ENCODE data around the gene KLF5.
"Not testable (repeated sequence)": the region's sequence is repeated elsewhere in the genome, so short reads cannot be mapped to it uniquely, and the experiment has no call there.

The KLF5 gene

DNA sequence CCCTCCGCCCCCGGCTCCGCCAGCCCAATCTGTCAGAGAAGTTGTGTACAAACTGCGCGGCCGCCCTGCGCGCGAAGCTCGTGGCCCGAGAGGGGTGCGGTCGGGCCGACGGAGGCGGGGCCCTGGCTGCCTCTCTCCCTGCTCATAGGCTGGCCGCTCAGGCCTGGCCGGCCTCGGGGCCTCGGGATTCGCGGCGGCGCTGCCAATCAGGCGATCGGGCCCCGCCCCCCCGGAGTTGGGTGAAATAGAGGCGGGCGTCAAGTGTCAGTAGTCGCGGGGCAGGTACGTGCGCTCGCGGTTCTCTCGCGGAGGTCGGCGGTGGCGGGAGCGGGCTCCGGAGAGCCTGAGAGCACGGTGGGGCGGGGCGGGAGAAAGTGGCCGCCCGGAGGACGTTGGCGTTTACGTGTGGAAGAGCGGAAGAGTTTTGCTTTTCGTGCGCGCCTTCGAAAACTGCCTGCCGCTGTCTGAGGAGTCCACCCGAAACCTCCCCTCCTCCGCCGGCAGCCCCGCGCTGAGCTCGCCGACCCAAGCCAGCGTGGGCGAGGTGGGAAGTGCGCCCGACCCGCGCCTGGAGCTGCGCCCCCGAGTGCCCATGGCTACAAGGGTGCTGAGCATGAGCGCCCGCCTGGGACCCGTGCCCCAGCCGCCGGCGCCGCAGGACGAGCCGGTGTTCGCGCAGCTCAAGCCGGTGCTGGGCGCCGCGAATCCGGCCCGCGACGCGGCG lies at the start of gene KLF5:
TSS of gene KLF5 (plus strand) at position 270 of the 724 bp plus-strand sequence. CDS start at position 593, 323 bp downstream.
- peak; percentile 45 for DNase-seq

DNA sequence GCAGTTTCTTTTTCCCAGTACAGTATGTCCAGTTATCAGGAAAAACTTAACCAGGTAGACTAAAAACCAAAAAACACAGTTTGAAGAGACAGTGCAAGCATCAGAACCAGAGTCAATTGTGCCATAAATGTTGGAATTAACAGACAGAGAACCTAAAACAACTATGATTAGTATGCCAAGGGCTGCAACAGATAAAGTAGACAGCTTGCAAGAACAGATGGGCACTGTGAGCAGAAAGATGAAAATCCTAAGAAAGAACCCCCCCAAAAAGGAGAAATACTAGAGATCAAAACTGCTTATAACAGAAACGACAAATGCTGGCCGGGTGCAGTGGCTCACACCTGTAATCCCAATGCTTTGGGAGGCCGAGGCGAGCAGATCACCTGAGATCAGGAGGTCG lies 47.1 kb upstream of the KLF5 start:
- no peak for DNase-seq

GRCh38 chr13:73015805-73016204 lies 43.0 kb upstream of the KLF5 start:
- DNase-seq = no peak

DNA sequence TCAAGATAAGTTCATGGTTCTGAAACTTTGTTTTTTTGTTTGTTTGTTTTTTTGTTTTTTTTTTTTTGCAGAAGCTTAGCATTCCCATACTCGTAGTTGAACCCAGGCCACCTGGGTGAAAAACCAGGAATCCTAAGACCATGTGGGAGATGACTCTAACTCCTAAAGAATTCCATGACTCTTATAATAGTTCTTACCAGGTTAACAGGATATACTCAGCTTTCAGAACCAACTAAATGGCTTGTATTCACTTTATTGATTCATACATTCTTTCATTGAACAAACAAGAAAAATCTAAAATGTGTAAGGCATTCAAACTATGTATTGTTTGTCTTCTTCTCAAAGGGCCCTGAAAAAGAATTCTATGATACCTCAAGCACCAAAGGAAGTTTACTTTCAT lies 40.5 kb upstream of the KLF5 start:
- DNase-seq = no peak

- no peak for DNase-seq
These were observed 33.4 kb upstream of the KLF5 start for GRCh38 chr13:73025217-73026012.

GRCh38 chr13:73034901-73035300 lies 23.9 kb upstream of the KLF5 start:
- DNase-seq = no peak

- DNase-seq = no peak
These were observed 23.1 kb upstream of the KLF5 start for GRCh38 chr13:73035660-73036059.

DNA sequence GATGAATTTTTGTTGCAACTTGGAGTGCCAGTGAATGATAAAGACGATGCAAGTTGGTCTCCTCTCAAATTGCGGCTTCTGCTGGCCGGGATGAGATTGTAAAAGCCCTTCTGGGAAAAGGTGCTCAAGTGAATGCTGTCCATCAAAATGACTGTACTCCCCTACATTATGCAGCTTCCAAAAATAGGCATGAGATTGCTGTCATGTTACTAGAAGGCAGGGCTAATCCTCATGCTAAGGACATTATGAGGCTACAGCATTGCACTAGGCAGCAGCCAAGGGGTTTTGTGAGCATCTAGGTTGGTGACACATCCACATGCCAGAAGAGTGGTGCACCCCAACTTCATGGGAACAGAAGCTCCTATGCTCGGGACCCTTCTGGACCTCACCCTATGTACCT lies 22.2 kb upstream of the KLF5 start:
- no peak for DNase-seq

DNA sequence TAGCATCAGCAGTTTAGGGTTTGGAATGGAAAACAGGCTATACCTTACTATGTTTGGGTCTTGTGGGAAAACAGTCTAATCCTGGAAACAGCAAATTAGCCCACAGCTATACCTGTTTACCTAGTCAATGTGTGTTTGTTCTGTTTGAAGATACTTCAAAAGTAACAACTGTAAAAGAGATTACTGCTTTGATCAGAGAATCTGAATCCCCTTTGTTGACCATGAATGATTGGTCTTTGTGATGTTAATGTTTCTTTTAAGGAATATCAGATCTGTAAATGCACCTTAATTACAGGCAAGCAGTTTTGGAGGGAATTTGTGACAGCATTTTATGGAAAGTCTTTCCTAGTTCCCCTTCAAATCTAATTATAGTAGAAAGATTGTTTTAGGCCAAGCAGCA lies 20.7 kb upstream of the KLF5 start:
- no peak for DNase-seq

GRCh38 chr13:73039201-73040108 lies 19.4 kb upstream of the KLF5 start:
- DNase-seq = no peak

DNA sequence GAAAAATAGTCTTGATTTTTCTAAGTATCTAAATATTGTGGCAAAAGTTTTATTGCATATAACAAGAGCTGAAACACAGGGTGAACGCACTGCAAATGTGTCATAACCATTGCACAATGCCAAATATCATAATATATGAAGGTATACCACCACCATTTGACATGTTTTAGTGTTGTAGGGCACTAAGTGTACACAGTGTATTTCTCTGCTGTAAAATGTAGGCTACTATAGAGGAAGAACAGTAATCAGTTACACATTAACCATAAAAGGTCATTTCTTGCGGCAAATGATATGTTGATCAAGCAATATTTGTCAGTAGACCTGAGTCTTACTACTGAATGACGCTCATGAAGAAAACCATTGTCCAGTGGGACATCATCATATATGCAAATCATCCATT lies 18.3 kb upstream of the KLF5 start:
- no peak for DNase-seq

GRCh38 chr13:73040968-73041596 lies 17.7 kb upstream of the KLF5 start:
- no peak for DNase-seq

GRCh38 chr13:73045031-73045430 lies 13.8 kb upstream of the KLF5 start:
- DNase-seq = no peak

GRCh38 chr13:73048615-73049014 lies 10.2 kb upstream of the KLF5 start:
- DNase-seq = not testable (repeated sequence)

GRCh38 chr13:73054712-73055111 lies 4.1 kb upstream of the KLF5 start:
- no peak for DNase-seq

DNA sequence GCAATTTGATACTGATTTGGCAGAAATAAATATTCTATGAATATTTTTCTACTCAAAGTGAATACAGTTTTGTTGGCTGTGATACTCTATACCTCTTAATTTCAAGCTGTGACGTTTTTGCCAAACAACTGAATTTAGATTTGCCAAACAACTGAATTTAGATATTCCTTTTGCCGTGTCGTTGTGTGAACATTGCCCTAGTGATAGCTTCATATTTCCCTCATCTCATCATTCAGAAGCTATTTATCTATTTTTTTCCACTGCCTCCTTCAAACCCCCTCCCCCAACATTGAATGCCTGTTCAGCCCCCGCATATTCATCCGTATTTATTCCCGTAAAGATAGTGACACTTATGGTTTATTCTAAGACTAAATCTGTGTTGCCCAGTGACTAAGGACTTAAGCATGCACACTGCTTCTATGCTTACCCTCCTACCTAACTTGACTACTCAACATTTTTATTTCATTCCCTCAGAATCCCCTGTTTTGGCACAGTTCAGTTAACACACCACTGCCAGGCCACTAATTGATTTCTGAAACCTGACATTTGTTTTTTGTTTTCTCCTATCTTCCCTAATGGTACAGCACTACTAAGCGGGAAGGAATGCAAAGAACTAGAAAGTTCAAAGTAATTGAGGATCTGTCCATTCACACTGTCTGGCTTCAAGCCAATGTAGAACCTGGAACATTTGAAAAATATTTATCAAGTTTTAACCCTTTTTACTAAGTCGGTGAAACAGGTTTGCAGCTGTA lies 2.8 kb upstream of the KLF5 start:
- no peak for DNase-seq

GRCh38 chr13:73056565-73056962 lies 2.2 kb upstream of the KLF5 start:
- DNase-seq = no peak

GRCh38 chr13:73057284-73058063 lies 1.3 kb upstream of the KLF5 start:
- no peak for DNase-seq

- no peak for DNase-seq
These were observed 816 bp upstream of the KLF5 start for GRCh38 chr13:73058064-73058313.

DNA sequence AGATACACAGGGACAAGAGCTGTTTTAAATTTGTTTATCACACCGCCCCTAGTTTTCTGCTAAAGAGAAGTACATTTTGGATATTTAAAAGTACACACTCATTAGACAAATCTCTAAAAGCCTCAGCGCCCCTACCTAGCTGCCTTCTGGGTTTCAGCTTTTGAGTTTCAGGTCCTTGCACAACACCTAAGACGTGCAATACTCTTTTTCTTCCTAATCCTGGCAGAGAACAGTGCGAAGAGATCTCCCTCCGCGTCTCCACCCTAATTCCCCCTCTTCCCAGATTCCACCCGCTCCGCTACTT lies 421 bp upstream of the KLF5 start:
- DNase-seq = no peak

DNA sequence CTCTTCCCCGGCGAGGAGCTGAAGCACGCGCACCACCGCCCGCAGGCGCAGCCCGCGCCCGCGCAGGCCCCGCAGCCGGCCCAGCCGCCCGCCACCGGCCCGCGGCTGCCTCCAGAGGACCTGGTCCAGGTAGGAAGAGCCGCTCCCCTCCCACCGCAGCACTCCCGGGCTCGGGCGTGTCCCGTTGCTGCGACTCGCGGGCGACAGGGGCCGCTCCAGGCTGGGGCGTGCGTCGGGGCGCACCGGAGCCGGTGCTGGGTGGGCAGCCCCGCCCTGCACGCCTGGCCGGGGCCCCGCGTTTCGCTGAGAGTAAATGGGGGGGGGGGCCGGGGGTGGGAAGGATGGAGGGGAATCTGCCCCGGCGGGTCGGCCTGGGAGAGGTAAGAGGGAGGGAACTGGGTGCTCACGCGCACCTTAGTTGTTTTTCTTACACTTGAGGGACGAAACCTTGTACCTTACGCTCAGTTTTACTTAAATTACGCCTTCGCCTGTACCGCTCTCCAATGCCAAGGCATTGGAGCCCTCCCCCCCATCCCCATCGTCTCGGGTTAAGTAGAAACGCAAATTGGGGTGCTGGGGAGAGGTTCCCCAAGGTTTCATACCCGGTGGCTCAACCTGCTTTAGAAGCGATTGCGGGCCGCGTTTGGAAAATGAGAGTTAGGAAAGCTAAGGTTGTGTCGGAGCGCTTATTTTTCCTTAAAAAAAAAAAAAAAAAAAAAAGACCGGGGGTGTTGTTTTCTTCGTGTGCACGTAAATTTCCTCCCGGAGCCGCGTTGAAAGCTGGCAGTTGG lies 850 bp downstream of the KLF5 start:
- DNase-seq = no peak
